ENCODE measurements around the gene RHCE.
A peak's percentile ranks its signal among the peaks of the same experiment; 100 is the strongest.

Gene RHCE

DNA sequence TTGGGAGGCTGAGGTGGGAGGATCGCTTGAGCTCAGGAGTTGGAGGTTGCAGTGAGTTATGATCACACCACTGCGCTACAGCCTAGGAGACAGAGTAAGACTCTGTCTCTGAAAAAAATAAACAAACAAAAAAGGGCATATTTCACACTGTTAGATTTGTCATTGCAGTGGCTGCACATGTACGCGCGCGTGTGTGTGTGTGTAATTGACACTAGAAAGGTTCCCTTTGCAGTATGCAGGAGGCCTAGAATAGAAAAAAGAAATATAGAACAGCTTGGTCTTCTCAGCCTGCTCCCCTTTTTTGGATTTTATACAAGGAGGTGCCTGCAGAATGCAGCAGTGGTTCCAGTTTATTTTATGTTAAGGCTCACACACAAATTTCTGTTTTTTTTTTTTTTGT is 18.7 kb upstream of the RHCE start:
- Histone ChIP-seq H3K18ac (ENCODE audit: low read length) (no peak overlapping the region), H2BK15ac (replicated peaks; ENCODE audit: low read depth) (no peak overlapping the region), H4K5ac (ENCODE audit: low read length) (no peak overlapping the region), H3K23ac (ENCODE audit: low read length) (no peak overlapping the region), H3K27ac (ENCODE audit: low read depth, low read length) (no peak overlapping the region), H3K79me2 (ENCODE audit: control insufficient read depth, insufficient read depth, low read length) (peaks cover 25% of the 10 kb centered on the region), H3K4me2 (ENCODE audit: low read length) (no peak overlapping the region), H3K4ac (ENCODE audit: low read depth, low read length) (no peak overlapping the region), H2BK120ac (ENCODE audit: low read depth, low read length) (no peak overlapping the region), H4K8ac (ENCODE audit: low read depth, low read length) (no peak overlapping the region), H3K36me3 (ENCODE audit: control insufficient read depth, insufficient read depth, low read length) (no peaks in the 10 kb centered on the region), H3K79me1 (ENCODE audit: low read length) (peaks cover 14% of the 10 kb centered on the region), H3K9ac (ENCODE audit: low read length) (no peak overlapping the region), H3K27me3 (ENCODE audit: insufficient read depth, low read length, poor library complexity) (no peaks in the 10 kb centered on the region), H3K4me3 (ENCODE audit: low read length) (no peak overlapping the region), H3K4me1 (ENCODE audit: control insufficient read depth, low read depth, low read length) (peaks cover 6% of the 10 kb centered on the region), H2AK5ac (ENCODE audit: low read length) (no peak overlapping the region), H3K56ac (ENCODE audit: low read length) (no peak overlapping the region), H2BK5ac (ENCODE audit: low read length) (no peak overlapping the region)
- DNase-seq: no peak
- WGBS (ENCODE audit: extremely low coverage, insufficient coverage, low lambda C conversion rate): no CpG with 5 or more reads among the region's 6 CpGs

DNA sequence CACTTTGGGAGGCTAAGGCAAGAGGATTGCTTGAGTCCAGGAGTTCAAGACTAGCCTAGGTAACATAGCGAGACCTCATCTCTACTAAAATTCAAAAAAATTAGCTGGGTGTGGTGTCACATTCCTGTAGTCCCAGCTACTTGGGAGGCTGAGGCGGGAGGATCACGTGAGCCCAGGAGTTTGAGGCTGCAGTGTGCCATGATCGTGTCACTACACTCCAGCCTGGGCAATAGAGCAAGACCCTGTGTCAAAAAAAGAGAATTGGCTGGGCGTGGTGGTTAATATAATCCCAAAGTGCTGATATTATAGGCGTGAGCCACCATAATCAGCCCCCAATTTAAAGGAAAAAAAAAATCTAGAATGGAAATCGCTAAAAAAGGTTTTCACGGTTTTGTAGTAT is 17.0 kb upstream of the RHCE start:
- Histone ChIP-seq H4K5ac (ENCODE audit: low read length) (no peak overlapping the region), H3K79me2 (ENCODE audit: control insufficient read depth, insufficient read depth, low read length) (peaks cover 35% of the 10 kb centered on the region), H3K9ac (ENCODE audit: low read length) (no peak overlapping the region), H3K23ac (ENCODE audit: low read length) (no peak overlapping the region), H3K4ac (ENCODE audit: low read depth, low read length) (no peak overlapping the region), H3K4me1 (ENCODE audit: control insufficient read depth, low read depth, low read length) (peaks cover 6% of the 10 kb centered on the region), H2AK5ac (ENCODE audit: low read length) (no peak overlapping the region), H3K56ac (ENCODE audit: low read length) (no peak overlapping the region), H4K8ac (ENCODE audit: low read depth, low read length) (no peak overlapping the region), H3K27me3 (ENCODE audit: insufficient read depth, low read length, poor library complexity) (no peaks in the 10 kb centered on the region), H2BK15ac (replicated peaks; ENCODE audit: low read depth) (no peak overlapping the region), H3K18ac (ENCODE audit: low read length) (no peak overlapping the region), H3K36me3 (ENCODE audit: control insufficient read depth, insufficient read depth, low read length) (no peaks in the 10 kb centered on the region), H3K4me2 (ENCODE audit: low read length) (no peak overlapping the region), H3K27ac (ENCODE audit: low read depth, low read length) (no peak overlapping the region), H3K79me1 (ENCODE audit: low read length) (peaks cover 17% of the 10 kb centered on the region), H2BK120ac (ENCODE audit: low read depth, low read length) (no peak overlapping the region), H3K4me3 (ENCODE audit: low read length) (no peak overlapping the region), H2BK5ac (ENCODE audit: low read length) (no peak overlapping the region)
- DNase-seq: no peak
- WGBS (ENCODE audit: extremely low coverage, insufficient coverage, low lambda C conversion rate): no CpG with 5 or more reads among the region's 8 CpGs

DNA sequence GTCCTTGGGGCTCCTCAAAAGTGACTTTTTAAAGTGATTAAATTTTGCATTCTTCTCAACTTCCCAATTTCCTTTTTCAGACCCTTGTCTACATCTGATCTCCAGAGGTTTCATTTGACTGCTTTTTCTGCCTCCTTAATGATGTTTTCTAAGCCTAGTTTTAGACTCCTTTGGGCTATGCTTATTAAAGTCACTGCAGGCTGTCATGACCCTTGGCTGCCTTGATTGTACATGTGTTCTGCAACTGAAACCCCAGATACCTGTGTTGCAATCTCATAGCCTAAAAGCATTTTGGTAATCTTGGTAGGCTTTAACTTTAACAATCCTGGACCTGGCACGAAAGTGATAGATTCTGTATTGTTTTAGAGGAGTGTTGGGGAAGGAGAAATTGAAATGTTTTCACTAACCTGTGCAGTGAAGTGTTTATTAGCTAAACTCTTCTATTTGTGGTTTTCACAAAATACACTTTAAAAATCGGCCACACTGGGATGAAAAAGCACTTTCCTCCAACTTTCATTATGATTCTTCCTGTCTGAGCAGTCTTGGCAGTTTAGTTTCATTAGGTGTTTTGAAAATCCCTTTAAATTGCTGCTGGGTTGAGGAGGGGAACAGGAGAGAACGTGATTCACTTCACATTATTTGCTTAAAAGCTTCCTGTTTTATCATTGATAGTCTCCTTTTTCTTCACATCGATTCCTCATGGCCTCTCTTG is 14.9 kb upstream of the RHCE start:
- Histone ChIP-seq H3K27ac (ENCODE audit: low read depth, low read length) (no peak overlapping the region), H3K4me3 (ENCODE audit: low read length) (no peak overlapping the region), H2BK120ac (ENCODE audit: low read depth, low read length) (no peak overlapping the region), H3K18ac (ENCODE audit: low read length) (no peak overlapping the region), H3K36me3 (ENCODE audit: control insufficient read depth, insufficient read depth, low read length) (no peaks in the 10 kb centered on the region), H2AK5ac (ENCODE audit: low read length) (no peak overlapping the region), H3K4me2 (ENCODE audit: low read length) (no peak overlapping the region), H3K4me1 (ENCODE audit: control insufficient read depth, low read depth, low read length) (no peaks in the 10 kb centered on the region), H3K4ac (ENCODE audit: low read depth, low read length) (no peak overlapping the region), H3K27me3 (ENCODE audit: insufficient read depth, low read length, poor library complexity) (no peaks in the 10 kb centered on the region), H3K9ac (ENCODE audit: low read length) (no peak overlapping the region), H3K56ac (ENCODE audit: low read length) (no peak overlapping the region), H4K5ac (ENCODE audit: low read length) (no peak overlapping the region), H3K23ac (ENCODE audit: low read length) (no peak overlapping the region), H2BK5ac (ENCODE audit: low read length) (no peak overlapping the region), H2BK15ac (replicated peaks; ENCODE audit: low read depth) (no peak overlapping the region), H4K8ac (ENCODE audit: low read depth, low read length) (no peak overlapping the region), H3K79me2 (ENCODE audit: control insufficient read depth, insufficient read depth, low read length) (peaks cover 35% of the 10 kb centered on the region), H3K79me1 (ENCODE audit: low read length) (peaks cover 12% of the 10 kb centered on the region)
- no peak for DNase-seq
- WGBS (ENCODE audit: extremely low coverage, insufficient coverage, low lambda C conversion rate): no CpG with 5 or more reads among the region's 4 CpGs

DNA sequence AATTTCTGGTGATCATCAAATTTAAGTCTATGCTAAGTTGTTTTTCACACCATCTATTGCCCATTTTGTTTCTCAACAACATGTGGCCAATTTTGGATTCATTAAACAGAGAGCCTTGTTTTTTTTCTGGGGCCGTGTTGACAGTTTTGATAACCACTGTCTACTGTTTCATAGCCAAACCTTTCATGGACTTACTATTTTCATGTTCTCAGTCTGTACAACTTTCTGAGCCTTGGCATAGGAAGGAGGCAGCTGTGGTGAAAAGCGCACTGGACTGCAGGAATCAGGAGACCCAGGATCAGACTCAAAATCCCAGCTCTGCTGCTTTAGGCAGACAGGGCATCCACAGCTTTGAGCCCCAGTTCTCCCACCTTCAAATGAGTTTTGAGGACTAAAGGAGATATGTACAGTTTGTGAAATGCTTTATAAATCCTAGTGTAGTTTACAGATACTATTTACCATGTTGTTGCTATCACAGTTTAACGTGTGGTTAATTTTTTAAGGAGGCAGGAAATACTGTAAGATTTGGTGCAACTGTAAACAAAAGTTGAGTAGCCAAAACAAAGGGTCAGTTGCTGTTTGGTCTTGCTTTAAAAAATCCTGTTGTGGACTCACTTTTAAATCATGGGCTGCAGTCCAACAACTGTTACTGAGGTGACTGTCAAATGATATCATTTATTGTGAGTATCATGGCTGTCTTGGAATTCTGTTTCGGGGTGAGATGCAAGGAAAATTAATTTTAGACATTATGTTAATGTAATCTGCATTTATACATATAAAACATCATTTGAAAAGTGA is 13.0 kb upstream of the RHCE start:
- no peak for DNase-seq
- H4K8ac ChIP-seq (ENCODE audit: low read depth, low read length): no peak overlapping the region
- peaks cover 11% of the 10 kb centered on the region for H3K79me1 ChIP-seq (ENCODE audit: low read length)
- no peak overlapping the region for H2AK5ac ChIP-seq (ENCODE audit: low read length)
- peak overlapping the region; percentile 25 for H3K9ac ChIP-seq (ENCODE audit: low read length)
- no peaks in the 10 kb centered on the region for H3K4me1 ChIP-seq (ENCODE audit: control insufficient read depth, low read depth, low read length)
- H3K56ac ChIP-seq (ENCODE audit: low read length): no peak overlapping the region
- no peak overlapping the region for H3K27ac ChIP-seq (ENCODE audit: low read depth, low read length)
- no peak overlapping the region for H3K4me2 ChIP-seq (ENCODE audit: low read length)
- H3K36me3 ChIP-seq (ENCODE audit: control insufficient read depth, insufficient read depth, low read length): no peaks in the 10 kb centered on the region
- peak overlapping the region; percentile 48 for H3K23ac ChIP-seq (ENCODE audit: low read length)
- H3K79me2 ChIP-seq (ENCODE audit: control insufficient read depth, insufficient read depth, low read length): peaks cover 35% of the 10 kb centered on the region
- no peak overlapping the region for H2BK15ac ChIP-seq (replicated peaks; ENCODE audit: low read depth)
- no peak overlapping the region for H3K4me3 ChIP-seq (ENCODE audit: low read length)
- no peaks in the 10 kb centered on the region for H3K27me3 ChIP-seq (ENCODE audit: insufficient read depth, low read length, poor library complexity)
- H4K5ac ChIP-seq (ENCODE audit: low read length): no peak overlapping the region
- H3K18ac ChIP-seq (ENCODE audit: low read length): no peak overlapping the region
- WGBS (ENCODE audit: extremely low coverage, insufficient coverage, low lambda C conversion rate): no CpG with 5 or more reads among the region's 4 CpGs
- no peak overlapping the region for H2BK5ac ChIP-seq (ENCODE audit: low read length)
- H2BK120ac ChIP-seq (ENCODE audit: low read depth, low read length): no peak overlapping the region
- no peak overlapping the region for H3K4ac ChIP-seq (ENCODE audit: low read depth, low read length)

DNA sequence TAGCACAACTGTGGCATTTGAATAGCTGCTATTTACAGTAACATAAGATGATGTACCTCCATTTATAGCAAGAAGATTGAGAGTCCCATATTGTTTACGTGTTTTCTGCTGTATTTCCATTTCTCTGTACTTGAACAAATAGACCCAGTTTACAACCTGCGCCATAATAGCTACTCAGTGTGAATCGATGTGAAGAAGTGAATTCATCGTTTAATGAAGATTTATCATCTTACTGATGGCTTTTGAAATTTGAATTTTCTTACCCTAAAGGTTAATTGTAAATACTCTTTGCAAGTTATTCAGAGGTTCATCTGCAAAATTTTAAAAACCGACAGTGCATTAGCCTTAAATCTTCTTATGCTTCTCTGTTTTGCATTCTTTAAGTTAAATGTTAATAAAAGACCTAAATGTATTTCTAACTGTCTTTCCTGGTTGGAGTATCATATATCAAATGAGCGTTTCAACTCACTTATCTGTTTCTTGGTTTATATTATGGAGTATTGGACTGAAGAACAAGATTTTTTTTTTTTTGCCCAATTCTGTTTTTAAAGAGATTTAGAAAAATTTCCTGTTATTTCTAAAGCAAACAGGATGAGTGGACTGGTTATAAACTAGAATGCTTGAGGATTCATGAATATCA is 12.2 kb upstream of the RHCE start:
- Histone ChIP-seq H3K23ac (ENCODE audit: low read length) (no peak overlapping the region), H2BK5ac (ENCODE audit: low read length) (no peak overlapping the region), H3K9ac (ENCODE audit: low read length) (no peak overlapping the region), H3K4me2 (ENCODE audit: low read length) (no peak overlapping the region), H3K27ac (ENCODE audit: low read depth, low read length) (no peak overlapping the region), H3K56ac (ENCODE audit: low read length) (no peak overlapping the region), H3K18ac (ENCODE audit: low read length) (no peak overlapping the region), H3K79me1 (ENCODE audit: low read length) (peaks cover 11% of the 10 kb centered on the region), H3K36me3 (ENCODE audit: control insufficient read depth, insufficient read depth, low read length) (no peaks in the 10 kb centered on the region), H3K4ac (ENCODE audit: low read depth, low read length) (no peak overlapping the region), H3K79me2 (ENCODE audit: control insufficient read depth, insufficient read depth, low read length) (peaks cover 35% of the 10 kb centered on the region), H2BK120ac (ENCODE audit: low read depth, low read length) (no peak overlapping the region), H3K27me3 (ENCODE audit: insufficient read depth, low read length, poor library complexity) (no peaks in the 10 kb centered on the region), H3K4me3 (ENCODE audit: low read length) (no peak overlapping the region), H4K8ac (ENCODE audit: low read depth, low read length) (no peak overlapping the region), H2BK15ac (replicated peaks; ENCODE audit: low read depth) (no peak overlapping the region), H2AK5ac (ENCODE audit: low read length) (no peak overlapping the region), H4K5ac (ENCODE audit: low read length) (no peak overlapping the region), H3K4me1 (ENCODE audit: control insufficient read depth, low read depth, low read length) (no peaks in the 10 kb centered on the region)
- WGBS (ENCODE audit: extremely low coverage, insufficient coverage, low lambda C conversion rate): no CpG with 5 or more reads among the region's 6 CpGs
- DNase-seq: no peak

Data from mesendoderm (in vitro differentiated cells).